Activated CD8-positive, alpha-beta memory T cell treated with anti-CD3 and anti-CD28 coated beads, Interleukin-2, amount 50 U/mL, for 24 hours (primary cell): ENCODE data around the gene TMEM190.
"Not testable (repeated sequence)": the region's sequence is repeated elsewhere in the genome, so short reads cannot be mapped to it uniquely, and the experiment has no call there.

Source experiments
- DNase-seq: peaks from one replicate; pipeline ENCODE4 v3.0.0-alpha.2; 2020; ENCODE audit errors: extremely low read depth

Gene TMEM190

DNA sequence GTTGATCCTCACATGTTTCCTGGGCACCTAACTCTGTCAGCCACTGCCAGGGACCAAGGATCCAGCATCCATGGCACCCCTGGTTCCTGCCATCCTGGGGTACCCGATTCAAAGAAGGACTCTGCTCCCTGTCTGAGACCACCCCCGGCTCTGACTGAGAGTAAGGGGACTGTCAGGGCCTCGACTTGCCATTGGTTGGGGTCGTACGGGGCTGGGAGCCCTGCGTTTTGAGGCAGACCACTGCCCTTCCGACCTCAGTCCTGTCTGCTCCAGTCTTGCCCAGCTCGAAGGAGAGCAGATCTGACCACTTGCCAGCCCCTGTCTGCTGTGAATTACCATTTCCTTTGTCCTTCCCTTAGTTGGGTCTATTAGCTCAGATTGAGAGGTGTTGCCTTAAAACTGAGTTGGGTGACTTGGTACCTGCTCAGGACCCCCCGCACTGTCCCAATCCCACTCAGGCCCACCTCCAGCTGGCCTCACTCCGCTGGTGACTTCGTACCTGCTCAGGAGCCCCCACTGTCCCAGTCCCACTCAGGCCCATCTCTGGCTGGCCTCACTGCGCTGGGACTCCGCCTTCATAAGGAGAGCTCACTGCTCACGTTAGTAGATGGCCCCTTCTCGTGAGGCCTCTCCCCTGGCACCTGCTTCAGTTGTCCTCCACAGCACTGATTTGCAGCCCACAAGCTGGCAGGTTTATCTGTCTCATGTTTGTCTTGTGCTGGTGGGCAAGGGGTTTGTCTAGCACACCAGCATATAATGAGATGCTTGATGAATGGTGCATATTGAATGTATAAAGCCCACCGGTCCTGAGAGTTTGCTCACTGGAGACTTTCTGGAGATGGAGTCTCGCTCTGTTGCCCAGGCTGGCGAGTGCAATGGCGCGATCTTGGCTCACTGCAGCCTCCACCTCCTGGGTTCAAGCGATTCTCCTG, 13.0 kb downstream of the TMEM190 start:
- no peak for DNase-seq

DNA sequence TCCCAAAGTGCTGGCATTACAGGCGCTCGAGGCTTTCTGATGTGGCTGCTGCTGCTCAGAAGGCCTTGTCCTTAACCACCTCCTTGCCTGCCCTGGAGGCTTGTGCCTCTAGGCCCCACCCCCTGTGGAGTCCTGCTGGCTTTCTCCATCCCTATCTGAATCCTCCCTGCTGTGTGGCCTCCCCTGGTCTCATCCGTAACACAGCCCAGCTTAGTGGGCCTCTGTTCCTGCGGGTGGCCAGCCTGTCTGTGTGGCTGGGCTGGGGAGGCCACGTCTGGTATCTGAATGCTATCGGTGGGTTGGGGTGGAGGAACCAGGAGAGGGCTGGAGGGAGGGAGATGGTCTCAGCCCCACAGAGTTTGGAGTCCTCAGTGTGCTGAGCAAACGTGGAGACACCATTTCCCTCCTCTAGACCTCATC, 13.8 kb downstream of the TMEM190 start:
- no peak for DNase-seq

DNA sequence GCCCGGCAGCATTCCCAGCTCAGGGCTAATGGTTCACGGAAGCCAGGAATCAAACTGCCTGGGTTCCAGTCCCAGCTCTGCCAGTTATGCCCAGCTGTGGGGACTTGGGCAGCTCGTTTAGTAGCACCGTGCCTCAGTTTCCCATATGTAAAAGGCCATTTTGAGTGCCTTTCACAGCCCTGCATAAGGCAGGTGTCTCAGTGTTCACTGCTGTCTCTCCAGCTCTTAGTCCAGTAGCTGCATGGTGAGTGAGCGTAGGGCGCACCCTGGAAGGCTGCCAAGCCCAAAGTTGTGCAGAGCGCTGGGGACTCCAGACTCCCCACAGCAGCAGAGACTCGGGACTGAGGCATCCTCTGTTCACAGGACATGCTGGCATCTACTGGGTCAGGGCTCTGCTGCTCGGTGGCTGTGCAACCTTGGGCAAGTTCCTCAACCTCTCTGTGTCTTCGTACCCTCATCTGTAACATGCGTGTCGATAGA, 14.6 kb downstream of the TMEM190 start:
- no peak for DNase-seq

DNA sequence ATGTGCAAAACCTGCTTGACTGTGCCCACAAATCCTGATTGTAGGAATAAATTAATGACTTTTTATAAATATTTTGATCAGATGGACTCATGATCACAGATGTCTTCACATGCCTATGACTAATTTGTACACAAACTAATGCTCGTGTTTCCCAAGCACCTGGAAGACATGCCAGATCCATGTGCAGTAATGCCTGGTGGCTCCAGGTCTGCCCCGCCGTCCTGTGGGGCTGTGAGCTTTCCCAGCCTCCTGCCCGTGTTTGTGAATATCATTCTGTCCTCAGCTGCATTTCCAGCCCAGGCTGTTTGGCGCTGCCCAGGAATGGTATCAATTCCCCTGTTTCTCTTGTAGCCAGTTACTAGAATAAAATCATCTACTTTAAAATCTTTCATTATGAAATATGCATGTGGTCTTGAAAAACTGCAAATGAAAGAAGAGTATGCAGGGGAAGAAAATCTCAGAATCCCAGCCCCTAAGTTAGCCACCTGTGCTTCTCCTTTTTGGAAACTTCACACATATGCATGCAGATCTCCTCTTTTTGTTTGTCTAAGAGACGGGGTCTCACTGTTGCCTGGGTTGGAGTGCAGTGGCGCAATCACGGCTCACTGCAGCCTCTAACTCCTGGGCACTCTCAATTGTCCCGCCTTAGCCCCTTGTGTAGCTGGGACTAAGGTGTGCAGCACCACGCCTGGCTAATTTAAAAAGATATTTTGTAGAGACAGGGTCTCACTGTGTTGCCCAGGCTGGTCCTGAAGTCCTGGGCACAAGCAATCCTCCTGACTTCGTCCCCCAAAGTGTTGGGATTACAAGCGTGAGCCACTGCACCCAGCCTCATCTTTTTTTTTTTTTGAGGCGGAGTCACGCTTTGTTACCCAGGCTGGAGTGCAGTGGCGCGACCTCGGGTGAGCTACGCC, 15.3 kb downstream of the TMEM190 start:
- no peak for DNase-seq

DNA sequence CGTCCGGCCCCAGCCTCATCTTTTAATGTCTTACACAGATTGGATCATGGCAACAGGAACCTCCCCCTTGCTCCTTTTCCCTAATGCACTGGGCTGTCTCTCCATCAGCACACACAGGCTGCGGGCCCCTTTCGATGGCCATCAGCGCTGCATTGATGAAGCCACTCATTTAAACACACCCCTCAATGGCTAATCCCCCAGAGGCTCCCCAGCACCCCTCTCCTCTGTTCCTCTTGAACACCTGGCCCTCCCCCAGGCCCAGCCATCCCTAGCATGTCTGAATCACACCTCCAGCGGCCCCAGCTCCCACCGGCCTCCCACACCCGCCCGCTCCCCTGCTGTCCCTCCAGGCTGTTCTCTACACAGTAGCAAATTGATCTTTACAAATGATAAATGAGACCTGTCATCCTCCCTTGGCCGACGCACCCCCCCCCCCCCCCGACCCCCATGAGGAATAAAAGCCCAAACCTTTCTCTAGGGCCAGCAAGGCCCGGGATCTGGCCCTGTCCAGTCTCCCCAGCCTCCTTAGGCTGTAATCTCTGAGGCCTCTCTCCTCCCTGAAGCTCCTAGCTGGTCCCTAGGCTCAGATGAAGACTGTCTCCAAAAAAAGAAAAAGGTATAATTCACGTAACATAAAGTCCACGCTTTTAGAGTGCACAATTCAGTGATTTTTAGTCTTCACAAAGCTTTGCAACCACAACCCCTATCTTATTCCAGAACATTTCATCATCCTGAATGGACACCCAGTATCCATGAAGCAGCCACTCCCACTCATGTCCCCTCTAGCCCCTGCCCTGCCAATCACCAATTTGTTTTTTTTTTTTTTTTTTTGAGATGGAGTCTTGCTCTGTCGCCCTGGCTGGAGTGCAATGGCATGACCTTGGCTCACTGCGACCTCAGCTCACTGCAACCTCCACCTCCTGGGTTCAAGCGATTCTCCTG, 16.5 kb downstream of the TMEM190 start:
- DNase-seq = no peak

DNA sequence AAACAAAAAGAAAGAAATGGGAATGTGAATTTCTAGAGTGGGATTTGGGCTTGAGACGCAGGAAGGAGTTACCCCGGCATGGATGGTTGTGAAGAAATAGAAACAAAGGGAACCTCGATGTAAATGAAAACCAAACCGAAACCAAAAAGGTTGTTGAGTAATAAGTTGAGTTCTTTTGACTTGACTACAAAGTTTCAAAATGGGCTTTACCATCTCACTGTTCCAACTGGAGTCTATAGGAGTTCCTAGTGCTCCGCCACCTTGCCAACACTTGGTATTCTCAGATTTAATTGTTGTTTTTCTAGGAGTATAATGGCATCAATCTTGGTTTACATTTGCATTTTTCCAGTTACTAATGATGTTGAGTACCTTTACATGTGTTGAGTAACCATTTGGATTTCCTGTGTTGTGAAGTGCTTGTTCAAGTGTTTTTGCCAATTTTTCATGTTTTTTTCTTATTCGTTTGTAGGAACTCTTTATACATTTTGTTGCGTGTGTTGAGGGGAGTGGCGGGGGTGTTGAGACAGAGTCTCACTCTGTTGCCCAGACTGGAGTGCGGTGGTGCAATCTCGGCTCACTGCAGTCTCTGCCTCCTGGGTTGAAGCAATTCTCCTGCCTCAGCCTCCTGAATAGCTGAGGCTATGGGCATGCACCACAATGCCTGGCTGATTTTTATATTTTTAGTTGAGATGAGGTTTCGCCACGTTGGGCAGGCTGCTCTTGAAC, 21.7 kb downstream of the TMEM190 start:
- no peak for DNase-seq

DNA sequence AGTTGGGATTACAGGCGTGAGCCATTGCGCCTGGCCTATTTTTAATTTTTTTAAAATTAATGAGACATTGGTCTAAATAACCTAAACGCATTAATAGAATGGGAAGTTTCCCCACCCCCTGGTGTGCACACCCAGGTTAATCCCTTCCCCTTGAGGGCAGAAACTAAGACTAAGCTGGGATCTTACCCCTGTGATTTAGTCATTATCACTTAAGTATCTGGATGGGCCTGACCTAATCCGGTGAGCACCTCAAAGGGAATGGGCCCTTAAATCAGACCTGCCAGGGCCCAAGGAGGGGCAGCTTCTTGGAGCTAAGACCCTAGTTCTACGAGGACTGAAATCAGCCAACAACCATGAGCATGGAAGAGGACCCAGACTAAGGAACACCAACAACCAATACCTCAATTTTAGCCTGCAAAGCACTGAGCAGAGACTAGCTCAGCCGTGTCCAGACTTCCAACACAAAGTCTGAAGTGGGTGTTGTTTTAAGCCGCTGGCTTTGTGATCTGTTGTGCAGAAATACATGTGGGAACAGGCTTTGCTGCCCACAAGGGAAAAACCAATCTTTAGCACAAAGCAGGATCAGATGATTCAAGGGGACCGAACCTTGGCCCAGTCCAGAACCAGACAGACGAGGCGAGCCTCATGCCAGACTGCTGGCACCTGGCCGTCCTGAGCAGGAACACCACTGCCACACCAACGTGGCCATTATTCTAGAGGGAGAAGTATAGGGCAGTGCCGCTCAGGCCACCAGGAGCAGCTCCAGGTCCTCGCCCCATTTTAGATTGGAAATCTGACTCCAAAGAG, 23.9 kb downstream of the TMEM190 start:
- no peak for DNase-seq

DNA sequence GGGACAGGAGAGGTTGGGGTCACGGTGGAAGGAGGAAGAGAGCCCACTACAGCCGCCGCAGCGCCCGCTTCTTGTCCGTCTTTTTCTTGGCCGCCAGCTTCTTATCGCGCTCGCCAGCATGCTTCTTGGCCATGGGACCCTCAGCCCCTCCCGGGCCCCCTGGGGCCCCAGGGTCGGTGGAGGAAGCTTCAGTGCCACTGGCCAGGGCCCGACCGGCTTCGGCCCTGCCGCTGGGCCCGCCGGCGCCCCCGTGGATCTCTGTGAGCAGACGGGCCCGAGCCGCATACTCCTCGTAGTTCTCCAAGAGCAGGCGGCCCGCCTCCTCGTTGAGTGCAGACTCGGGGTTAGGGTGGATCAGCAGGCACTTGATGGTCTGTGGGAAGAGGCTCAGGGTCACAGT, 24.8 kb downstream of the TMEM190 start:
- DNase-seq = not testable (repeated sequence)

DNA sequence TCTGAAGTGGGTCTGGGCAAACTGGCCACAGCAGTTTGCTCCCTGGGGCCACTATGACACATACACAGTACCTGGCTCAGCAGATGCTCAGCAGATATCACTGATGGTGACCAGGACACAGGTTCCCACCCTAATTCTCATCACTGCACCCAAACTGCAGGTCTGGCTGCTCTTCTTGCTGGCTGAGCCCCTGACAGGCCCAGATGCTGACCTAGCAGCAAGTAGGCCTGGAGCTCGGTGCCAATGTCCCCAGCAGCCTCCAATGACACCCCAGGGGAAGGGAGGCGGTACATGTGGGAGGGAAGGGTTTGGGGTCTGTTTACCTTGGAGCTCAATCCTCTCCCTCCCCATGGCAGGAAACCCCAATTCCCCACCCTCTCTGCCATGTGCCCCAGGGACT, 25.9 kb downstream of the TMEM190 start:
- DNase-seq = no peak

DNA sequence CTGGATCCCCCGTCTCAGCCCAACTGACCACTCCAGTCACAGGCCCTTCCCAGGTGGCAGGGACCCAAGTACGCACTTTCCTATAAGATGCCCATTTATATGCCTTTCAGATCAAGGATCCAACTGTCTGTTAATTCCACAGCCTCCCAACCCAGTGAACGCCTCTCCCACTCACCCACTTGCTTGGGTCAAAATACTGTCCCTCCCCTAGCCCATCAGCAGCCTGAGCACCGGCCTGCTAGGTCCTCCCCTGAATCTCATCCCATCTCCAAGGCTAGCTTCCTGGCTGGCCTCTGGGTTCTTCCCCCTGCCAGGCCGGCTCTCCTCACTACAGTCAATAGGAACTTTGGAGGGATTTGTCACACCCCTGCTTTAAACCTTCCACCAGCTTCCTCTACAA, 29.0 kb downstream of the TMEM190 start:
- DNase-seq = no peak

DNA sequence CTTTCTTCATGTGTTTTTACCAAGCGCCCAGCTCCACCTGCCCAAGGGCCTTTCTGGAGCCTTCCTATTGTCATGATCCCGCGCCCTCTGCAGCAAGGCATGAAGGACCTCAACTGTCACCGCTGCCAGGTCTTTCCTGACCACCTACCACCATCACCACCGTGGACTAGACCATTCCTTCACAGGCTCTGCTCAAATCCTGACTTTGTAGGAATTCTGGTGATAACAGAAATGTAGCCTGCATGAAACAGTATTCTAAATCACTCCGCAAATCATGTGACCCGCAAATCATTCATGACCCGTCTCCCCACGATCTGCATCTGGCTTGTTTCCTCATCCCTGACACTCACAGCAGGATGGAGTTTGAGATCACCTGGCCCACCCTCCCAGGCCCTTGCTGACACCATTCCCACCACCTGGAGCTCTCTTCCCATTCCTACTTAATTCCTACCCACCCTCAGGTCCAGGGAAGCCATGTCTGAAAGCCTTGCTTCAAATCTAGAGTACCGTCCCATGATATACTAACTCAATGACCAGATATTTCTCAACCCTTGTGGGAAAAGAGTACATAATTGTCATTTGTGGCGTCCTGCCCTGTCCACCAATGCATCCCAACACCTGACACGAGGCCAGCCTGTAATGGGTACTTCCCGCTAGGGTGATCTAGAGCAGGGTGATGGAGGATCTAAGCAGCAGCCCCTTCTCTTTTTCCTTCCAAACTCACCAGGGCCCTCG, 29.6 kb downstream of the TMEM190 start:
- DNase-seq = no peak

DNA sequence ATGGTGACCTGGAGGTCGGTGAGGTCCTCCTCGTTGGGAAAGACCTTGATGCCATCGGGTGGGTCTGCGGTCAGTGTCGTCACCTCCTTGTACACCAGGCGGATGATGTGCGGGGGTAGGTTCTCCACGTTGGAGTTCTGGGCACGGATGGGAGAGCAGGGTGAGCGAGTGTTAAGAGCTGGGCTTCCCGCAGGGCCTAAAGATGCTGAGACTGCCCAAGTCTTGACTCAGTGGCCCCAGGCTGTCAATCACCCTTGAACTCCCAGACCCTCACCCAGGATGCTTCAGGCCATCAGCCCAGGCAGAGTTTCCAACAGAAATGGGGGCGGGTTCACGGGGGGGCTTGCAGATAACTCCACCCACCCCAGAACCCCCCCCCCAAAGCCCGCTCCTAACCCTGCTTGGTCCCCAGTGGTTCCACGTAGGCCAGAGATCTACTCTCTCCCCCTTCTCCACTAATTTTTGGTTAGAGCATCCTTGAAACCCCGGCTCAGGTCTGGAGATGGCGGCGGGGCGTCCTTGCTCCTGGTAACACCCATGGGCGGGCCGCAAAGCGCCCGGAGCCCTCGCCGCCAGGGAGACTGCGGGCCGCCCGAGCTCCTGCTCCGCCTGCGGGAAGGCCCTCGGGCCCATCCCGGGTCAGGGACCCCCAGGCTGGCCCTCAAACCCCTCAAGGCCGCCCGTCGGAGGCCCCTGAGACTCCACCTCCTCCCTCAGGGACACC, 30.4 kb downstream of the TMEM190 start:
- no peak for DNase-seq

DNA sequence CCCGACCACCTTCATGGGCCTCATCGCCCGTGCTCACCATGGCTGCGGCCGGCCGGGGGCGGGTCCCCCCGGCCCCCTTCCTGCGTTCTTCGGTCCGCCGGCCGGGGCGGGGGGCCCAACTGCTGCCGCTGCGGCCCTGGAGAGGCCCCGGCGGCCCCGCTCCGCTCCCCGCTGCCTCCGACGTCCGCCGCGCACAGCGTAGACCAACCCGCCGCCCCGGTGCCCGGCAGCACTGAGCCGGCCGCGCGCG, 30.8 kb downstream of the TMEM190 start, which contains the start of gene UBE2S:
Gene UBE2S, minus strand, starts transcription at position 239 of the 250 bp plus-strand sequence. Its CDS starts 199 bp downstream, at position 40.
- not testable (repeated sequence) for DNase-seq

DNA sequence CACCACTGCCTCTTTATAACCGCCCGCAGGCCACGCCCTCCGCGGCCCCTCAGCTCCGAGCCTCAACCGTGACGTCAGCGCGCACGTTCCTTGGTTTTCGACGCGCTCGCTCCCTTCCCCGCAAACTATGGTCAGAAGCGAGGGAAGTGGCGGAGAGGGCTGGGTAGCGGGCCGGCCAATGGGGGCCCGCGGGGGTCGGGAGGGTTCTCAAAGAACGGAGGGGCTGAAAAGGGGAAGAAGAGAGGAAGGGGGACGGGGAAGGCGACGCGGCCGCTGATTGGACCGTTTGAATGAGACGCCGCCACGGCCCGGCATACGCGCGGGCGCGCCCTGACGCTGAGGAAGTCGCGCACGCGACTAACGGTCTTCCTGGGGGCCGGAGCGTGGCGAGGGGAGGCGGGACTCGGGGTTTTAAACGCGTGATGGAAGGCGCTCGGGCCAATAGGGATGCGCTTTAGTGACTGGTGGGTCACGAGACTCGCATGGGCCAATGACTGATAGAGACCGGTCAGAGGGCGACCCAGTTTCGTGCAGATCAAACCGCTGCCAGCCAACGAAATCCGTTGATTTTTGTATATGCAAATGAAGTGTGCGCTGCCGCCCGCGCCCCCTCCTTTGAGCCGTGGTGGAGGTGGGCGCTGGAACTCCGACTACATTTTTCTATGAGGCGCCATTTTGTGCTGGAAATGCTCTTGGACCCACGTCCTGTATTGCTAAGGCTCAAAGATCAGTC, 31.3 kb downstream of the TMEM190 start:
- peak; percentile 92 for DNase-seq

DNA sequence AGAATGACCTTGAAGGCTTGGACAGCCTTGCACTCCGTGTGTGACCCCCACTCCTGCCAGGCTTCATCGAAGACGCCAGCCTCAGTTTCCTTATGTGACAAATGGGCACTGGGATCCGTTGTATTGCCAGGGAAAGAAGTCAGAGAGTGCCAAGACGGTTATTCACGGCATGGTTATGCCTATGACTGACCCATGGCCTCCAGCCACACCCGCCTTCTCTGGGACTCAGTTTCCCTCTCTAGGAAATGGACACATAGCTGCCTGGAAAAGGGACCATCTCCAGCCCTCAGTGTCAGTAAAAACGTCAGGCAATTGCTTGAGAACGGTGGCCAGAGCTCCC, 31.9 kb downstream of the TMEM190 start:
- DNase-seq = no peak

DNA sequence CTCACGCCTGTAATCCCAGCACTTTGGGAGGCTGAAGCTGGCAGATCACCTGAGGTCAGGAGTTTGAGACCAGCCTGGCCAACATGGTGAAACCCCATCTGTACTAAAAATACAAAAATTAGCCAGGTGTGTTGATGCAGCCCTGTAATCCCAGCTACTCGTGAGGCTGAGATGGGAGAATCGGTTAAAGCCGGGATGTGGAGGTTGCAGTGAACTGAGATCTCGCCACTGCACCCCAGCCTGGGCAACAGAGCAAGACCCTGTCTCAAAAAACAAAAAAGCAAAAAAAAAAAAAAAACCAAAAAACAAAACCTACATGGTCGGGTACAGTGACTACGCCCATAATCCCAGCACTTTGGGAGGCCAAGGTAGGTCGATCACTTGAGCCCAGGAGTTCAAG, 32.6 kb downstream of the TMEM190 start:
- DNase-seq = not testable (repeated sequence)

DNA sequence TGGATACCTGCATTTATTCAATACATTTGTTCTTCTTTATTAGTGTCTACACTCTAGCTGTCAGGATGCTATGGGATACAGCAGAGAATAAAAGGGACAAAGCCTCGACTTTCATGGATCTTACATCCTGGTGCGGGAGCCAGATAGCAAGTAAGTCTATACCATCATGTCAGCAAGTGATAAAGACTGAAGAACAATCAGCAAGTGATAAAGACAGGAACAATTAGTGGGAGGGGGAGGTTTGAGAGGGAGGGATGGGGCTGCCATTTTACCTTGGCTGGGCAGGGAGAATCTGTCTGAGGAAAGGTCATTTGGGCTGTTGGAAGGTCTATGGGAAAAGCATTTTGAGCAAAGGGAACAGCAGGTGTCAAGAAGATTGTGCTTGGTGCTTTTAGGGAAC, 33.5 kb downstream of the TMEM190 start:
- DNase-seq = no peak

DNA sequence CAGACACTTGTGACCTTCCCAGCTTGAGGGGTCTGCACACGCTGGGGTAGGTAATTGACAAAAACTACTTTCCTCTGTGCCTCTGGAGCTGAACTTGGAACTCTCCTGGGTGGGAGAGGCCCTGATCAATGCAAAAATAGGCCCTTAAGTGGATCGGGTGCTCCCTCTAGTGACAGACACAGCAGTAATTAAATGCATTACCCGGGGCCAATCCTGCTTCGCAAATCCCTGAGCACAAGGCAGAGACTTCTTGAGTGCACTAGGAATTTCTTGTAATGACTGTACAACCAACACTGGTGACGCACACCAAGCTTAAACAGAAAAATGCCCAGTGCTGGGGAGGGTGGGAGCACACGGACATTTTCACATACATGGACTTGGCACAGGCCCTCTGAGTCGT, 41.6 kb downstream of the TMEM190 start:
- no peak for DNase-seq
